NK-92 (cell line): ENCODE results near the gene RPAP3.

Source experiments
- DNase-seq: peaks from one replicate; lab custom pipeline; 2025; ENCODE audit not compliant: unreplicated experiment; lab: John Stamatoyannopoulos, UW

The RPAP3 gene

GRCh38 chr12:47722941-47723631 is 17.3 kb upstream of the RPAP3 start:
- DNase-seq, result no peak

- no peak for DNase-seq
These were observed 16.5 kb upstream of the RPAP3 start for GRCh38 chr12:47722136-47722834.

- no peak for DNase-seq
These were observed 15.7 kb upstream of the RPAP3 start for GRCh38 chr12:47721431-47721973.

- DNase-seq, result no peak
These were observed 12.7 kb upstream of the RPAP3 start for GRCh38 chr12:47718531-47718930.

GRCh38 chr12:47717443-47718193 is 11.8 kb upstream of the RPAP3 start:
- no peak for DNase-seq

- no peak for DNase-seq
These were observed 11.2 kb upstream of the RPAP3 start for GRCh38 chr12:47717046-47717442.

GRCh38 chr12:47715877-47716548 is 10.2 kb upstream of the RPAP3 start:
- DNase-seq, result no peak

GRCh38 chr12:47715393-47715876 is 9.6 kb upstream of the RPAP3 start:
- DNase-seq, result no peak

- no peak for DNase-seq
These were observed 9.1 kb upstream of the RPAP3 start for GRCh38 chr12:47714826-47715386.

GRCh38 chr12:47712171-47712570 is 6.3 kb upstream of the RPAP3 start:
- DNase-seq, result no peak

GRCh38 chr12:47711448-47711847 is 5.6 kb upstream of the RPAP3 start:
- no peak for DNase-seq

GRCh38 chr12:47710278-47710677 is 4.4 kb upstream of the RPAP3 start:
- no peak for DNase-seq

GRCh38 chr12:47709671-47710070 is 3.8 kb upstream of the RPAP3 start:
- DNase-seq, result no peak

GRCh38 chr12:47709237-47709636 is 3.4 kb upstream of the RPAP3 start:
- DNase-seq, result no peak

- DNase-seq, result no peak
These were observed 2.2 kb upstream of the RPAP3 start for GRCh38 chr12:47707905-47708543.

GRCh38 chr12:47707355-47707754 is 1.5 kb upstream of the RPAP3 start:
- DNase-seq, result no peak

- no peak for DNase-seq
These were observed 633 bp downstream of the RPAP3 start for GRCh38 chr12:47705229-47705565.

- DNase-seq, result no peak
These were observed 1.1 kb downstream of the RPAP3 start for GRCh38 chr12:47704719-47705118.

GRCh38 chr12:47700263-47700662 is 5.6 kb downstream of the RPAP3 start:
- no peak for DNase-seq

GRCh38 chr12:47698631-47699030 is 7.2 kb downstream of the RPAP3 start:
- no peak for DNase-seq
